ENCODE measurements around the gene MUSK.

MUSK gene

GRCh38 chr9:110842986-110843385 is 174.4 kb downstream of the MUSK start:
- TF ChIP-seq CTCF (IDR thresholded peaks at IDR 0.05; ENCODE audit: insufficient read depth, low read depth, low read length, missing control alignments), result no peak
- no peak overlapping the region for H3K4me3 ChIP-seq (ENCODE audit: low read depth, low read length)
- DNase-seq (ENCODE audit: low read depth), result no peak

GRCh38 chr9:110844121-110844520 is 175.5 kb downstream of the MUSK start:
- no peak for DNase-seq (ENCODE audit: low read depth)
- no peak for TF ChIP-seq CTCF (IDR thresholded peaks at IDR 0.05; ENCODE audit: insufficient read depth, low read depth, low read length, missing control alignments)
- H3K4me3 ChIP-seq (ENCODE audit: low read depth, low read length), result no peak overlapping the region

GRCh38 chr9:110846215-110846614 is 177.6 kb downstream of the MUSK start:
- TF ChIP-seq CTCF (IDR thresholded peaks at IDR 0.05; ENCODE audit: insufficient read depth, low read depth, low read length, missing control alignments), result no peak
- H3K4me3 ChIP-seq (ENCODE audit: low read depth, low read length), result no peak overlapping the region
- DNase-seq (ENCODE audit: low read depth), result no peak

GRCh38 chr9:110847671-110848070 is 179.1 kb downstream of the MUSK start:
- no peak for DNase-seq (ENCODE audit: low read depth)
- H3K4me3 ChIP-seq (ENCODE audit: low read depth, low read length), result no peak overlapping the region
- no peak for TF ChIP-seq CTCF (IDR thresholded peaks at IDR 0.05; ENCODE audit: insufficient read depth, low read depth, low read length, missing control alignments)

GRCh38 chr9:110850401-110851135 is 182.0 kb downstream of the MUSK start:
- TF ChIP-seq CTCF (IDR thresholded peaks at IDR 0.05; ENCODE audit: insufficient read depth, low read depth, low read length, missing control alignments), result no peak
- DNase-seq (ENCODE audit: low read depth), result no peak
- no peak overlapping the region for H3K4me3 ChIP-seq (ENCODE audit: low read depth, low read length)

Measured in GM12865 (cell line).